ENCODE measurements around the gene SORCS2. TPM values are rescaled to one million over a fixed set of nuclear protein-coding genes. Genes with fewer than 3 reads are reported as not detected.

Gene SORCS2
- total and polyA plus RNA-seq, 4 donors: 0.05 to 8.4 (median 1.8) TPM

GRCh38 chr4:7291372-7292114 is 99.2 kb downstream of the SORCS2 start:
- Histone ChIP-seq H3K27me3 (ENCODE audit: control insufficient read depth in 1 of 2, insufficient read depth in 2 of 2, low read length in 1 of 2) (no peaks in the 10 kb centered on the region), H3K4me1 (ENCODE audit: control insufficient read depth in 1 of 2, insufficient read depth in 2 of 2, low read length in 2 of 2) (no peaks in the 10 kb centered on the region), H3K36me3 (ENCODE audit: control insufficient read depth in 1 of 2, insufficient read depth in 2 of 2, low read length in 1 of 2) (no peaks in the 10 kb centered on the region), H3K4me3 (ENCODE audit: low read length in 2 of 2) (no peak overlapping the region), H3K27ac (ENCODE audit: low read depth in 1 of 2, low read length in 2 of 2) (no peak overlapping the region), H3K9me3 (ENCODE audit: control insufficient read depth, low read length) (no peaks in the 10 kb centered on the region)
- no peak for ATAC-seq (ENCODE audit: low FRiP score)
- intact Hi-C loops (cut with DNase I): no loop called here
- peak; percentile 69 to 91 for DNase-seq
- WGBS, 2 donors: 24 to 40% methylated on average over 19 of the region's 19 CpGs

- Histone ChIP-seq H3K4me1 (ENCODE audit: control insufficient read depth in 1 of 2, insufficient read depth in 2 of 2, low read length in 2 of 2) (no peaks in the 10 kb centered on the region), H3K36me3 (ENCODE audit: control insufficient read depth in 1 of 2, insufficient read depth in 2 of 2, low read length in 1 of 2) (no peaks in the 10 kb centered on the region), H3K4me3 (ENCODE audit: low read length in 2 of 2) (no peak overlapping the region), H3K27ac (ENCODE audit: low read depth in 1 of 2, low read length in 2 of 2) (no peak overlapping the region), H3K9me3 (ENCODE audit: control insufficient read depth, low read length) (no peaks in the 10 kb centered on the region), H3K27me3 (ENCODE audit: control insufficient read depth in 1 of 2, insufficient read depth in 2 of 2, low read length in 1 of 2) (no peaks in the 10 kb centered on the region)
- ATAC-seq (ENCODE audit: low FRiP score) (no peak), DNase-seq (no peak)
- intact Hi-C loops (cut with DNase I): loop anchor here in 1 of 2 donors (2.0 kb wide), 1 partner anchor 101 kb away; the partner anchor contains the start of gene SORCS2
- WGBS, 2 donors: 89 to 90% methylated on average over 11 of the region's 11 CpGs
These were observed 101.4 kb downstream of the SORCS2 start for GRCh38 chr4:7293703-7294102.

DNA sequence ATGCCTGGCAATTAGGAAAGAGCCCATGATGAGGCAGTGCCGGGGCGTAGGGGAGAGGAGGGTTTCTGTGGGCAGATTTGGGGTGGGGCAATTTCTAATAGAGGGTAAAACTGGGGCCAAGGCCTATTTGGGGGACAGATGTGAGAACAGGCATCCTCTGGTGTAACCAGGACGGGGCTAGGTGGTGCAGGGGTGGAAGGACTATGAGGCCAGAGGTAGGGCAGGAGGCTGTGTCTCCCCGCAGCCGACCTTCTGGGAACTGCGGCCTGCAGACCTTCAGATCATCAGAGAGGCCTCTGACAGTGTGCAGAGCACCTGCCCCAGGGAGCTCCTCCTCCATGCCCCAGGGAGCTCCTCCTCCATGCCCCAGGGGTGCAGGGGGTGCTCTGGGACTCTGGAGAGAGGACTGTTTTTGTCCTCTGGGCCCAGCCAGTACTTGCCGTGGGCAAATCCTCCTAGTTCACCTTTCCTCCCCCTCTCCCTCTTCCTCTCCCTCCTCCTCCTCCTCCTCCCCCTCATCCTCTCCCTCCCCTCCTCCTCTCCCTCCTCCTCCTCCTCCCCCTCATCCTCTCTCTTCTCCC is 101.9 kb downstream of the SORCS2 start:
- ATAC-seq (ENCODE audit: low FRiP score): no peak
- no peaks in the 10 kb centered on the region for H3K4me1 ChIP-seq (ENCODE audit: control insufficient read depth in 1 of 2, insufficient read depth in 2 of 2, low read length in 2 of 2)
- no peak for DNase-seq
- H3K9me3 ChIP-seq (ENCODE audit: control insufficient read depth, low read length): no peaks in the 10 kb centered on the region
- WGBS, 2 donors: 87 to 91% methylated on average over 7 of the region's 7 CpGs
- no peaks in the 10 kb centered on the region for H3K27me3 ChIP-seq (ENCODE audit: control insufficient read depth in 1 of 2, insufficient read depth in 2 of 2, low read length in 1 of 2)
- H3K36me3 ChIP-seq (ENCODE audit: control insufficient read depth in 1 of 2, insufficient read depth in 2 of 2, low read length in 1 of 2): no peaks in the 10 kb centered on the region
- intact Hi-C loops (cut with DNase I): loop anchor here in 1 of 2 donors (2.0 kb wide), 1 partner anchor 101 kb away; the partner anchor contains the start of gene SORCS2
- no peak overlapping the region for H3K4me3 ChIP-seq (ENCODE audit: low read length in 2 of 2)
- no peak overlapping the region for H3K27ac ChIP-seq (ENCODE audit: low read depth in 1 of 2, low read length in 2 of 2)

GRCh38 chr4:7295197-7295910 is 103.0 kb downstream of the SORCS2 start:
- H3K27ac ChIP-seq (ENCODE audit: low read depth in 1 of 2, low read length in 2 of 2): no peak overlapping the region
- DNase-seq: peak in 1 of 2 donors; percentile 77
- 31 to 40% methylated on average over 21 to 22 of the region's 22 CpGs for WGBS, 2 donors
- no peaks in the 10 kb centered on the region for H3K4me1 ChIP-seq (ENCODE audit: control insufficient read depth in 1 of 2, insufficient read depth in 2 of 2, low read length in 2 of 2)
- H3K4me3 ChIP-seq (ENCODE audit: low read length in 2 of 2): no peak overlapping the region
- intact Hi-C loops (cut with DNase I): loop anchor here in 1 of 2 donors (2.0 kb wide), 1 partner anchor 103 kb away; the partner anchor contains the start of gene SORCS2
- H3K36me3 ChIP-seq (ENCODE audit: control insufficient read depth in 1 of 2, insufficient read depth in 2 of 2, low read length in 1 of 2): no peaks in the 10 kb centered on the region
- peak; percentile 16 for ATAC-seq (ENCODE audit: low FRiP score)
- no peaks in the 10 kb centered on the region for H3K9me3 ChIP-seq (ENCODE audit: control insufficient read depth, low read length)
- H3K27me3 ChIP-seq (ENCODE audit: control insufficient read depth in 1 of 2, insufficient read depth in 2 of 2, low read length in 1 of 2): no peaks in the 10 kb centered on the region

- Histone ChIP-seq H3K36me3 (ENCODE audit: control insufficient read depth in 1 of 2, insufficient read depth in 2 of 2, low read length in 1 of 2) (no peaks in the 10 kb centered on the region), H3K9me3 (ENCODE audit: control insufficient read depth, low read length) (no peaks in the 10 kb centered on the region), H3K4me3 (ENCODE audit: low read length in 2 of 2) (no peak overlapping the region), H3K27ac (ENCODE audit: low read depth in 1 of 2, low read length in 2 of 2) (no peak overlapping the region), H3K4me1 (ENCODE audit: control insufficient read depth in 1 of 2, insufficient read depth in 2 of 2, low read length in 2 of 2) (no peaks in the 10 kb centered on the region), H3K27me3 (ENCODE audit: control insufficient read depth in 1 of 2, insufficient read depth in 2 of 2, low read length in 1 of 2) (no peaks in the 10 kb centered on the region)
- intact Hi-C loops (cut with DNase I): loop anchor here (2.0 kb wide), 2 partner anchors 103 to 105 kb away; partner anchors contain the start of gene SORCS2 (in 1 of the 2)
- 59 to 60% methylated on average over 19 of the region's 19 CpGs for WGBS, 2 donors
- peak in 1 of 2 donors; percentile 82 for DNase-seq
- ATAC-seq (ENCODE audit: low FRiP score): peak; percentile 46
These were observed 103.7 kb downstream of the SORCS2 start for GRCh38 chr4:7295911-7296660.

DNA sequence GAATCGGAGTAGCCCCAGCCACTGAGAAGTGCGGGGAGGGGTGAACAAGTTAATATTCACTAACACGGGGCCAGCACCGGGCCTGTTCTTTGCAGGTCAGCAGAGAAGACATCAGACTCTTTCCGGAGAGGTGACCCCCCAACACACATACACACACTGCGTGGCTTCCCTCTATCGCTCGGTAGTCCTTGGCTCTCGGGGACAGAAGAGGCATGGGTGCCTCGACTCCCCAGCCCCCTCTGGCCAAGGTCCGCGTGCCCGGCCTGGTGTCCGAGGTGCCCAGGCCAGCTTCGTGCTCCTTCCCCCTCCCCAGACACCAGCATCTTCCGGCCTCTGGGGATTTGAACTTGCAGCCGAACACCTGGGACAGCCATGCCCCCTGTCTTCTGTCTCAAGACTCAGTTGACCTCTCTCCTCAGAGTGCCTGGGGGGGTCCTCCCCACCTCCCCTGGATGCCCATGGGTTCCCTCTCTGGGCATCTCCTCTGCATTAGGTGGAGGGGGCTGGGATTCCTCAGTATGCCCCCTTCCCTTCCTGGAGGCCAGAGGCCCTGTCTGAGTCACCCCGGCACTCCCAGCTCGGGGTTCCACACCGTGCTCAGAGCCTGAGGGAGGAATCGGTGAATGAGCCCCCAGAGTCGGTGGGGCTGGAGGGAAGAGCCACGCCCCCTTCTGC is 104.5 kb downstream of the SORCS2 start:
- 89 to 93% methylated on average over 22 to 23 of the region's 23 CpGs for WGBS, 2 donors
- ATAC-seq (ENCODE audit: low FRiP score): no peak
- Histone ChIP-seq H3K4me3 (ENCODE audit: low read length in 2 of 2) (no peak overlapping the region), H3K9me3 (ENCODE audit: control insufficient read depth, low read length) (no peaks in the 10 kb centered on the region), H3K27ac (ENCODE audit: low read depth in 1 of 2, low read length in 2 of 2) (no peak overlapping the region), H3K36me3 (ENCODE audit: control insufficient read depth in 1 of 2, insufficient read depth in 2 of 2, low read length in 1 of 2) (no peaks in the 10 kb centered on the region), H3K4me1 (ENCODE audit: control insufficient read depth in 1 of 2, insufficient read depth in 2 of 2, low read length in 2 of 2) (no peaks in the 10 kb centered on the region), H3K27me3 (ENCODE audit: control insufficient read depth in 1 of 2, insufficient read depth in 2 of 2, low read length in 1 of 2) (no peaks in the 10 kb centered on the region)
- intact Hi-C loops (cut with DNase I): loop anchor here in 1 of 2 donors (2.0 kb wide), 1 partner anchor 106 kb away; no protein-coding TSS in a partner anchor
- peak in 1 of 2 donors; percentile 69 for DNase-seq

DNA sequence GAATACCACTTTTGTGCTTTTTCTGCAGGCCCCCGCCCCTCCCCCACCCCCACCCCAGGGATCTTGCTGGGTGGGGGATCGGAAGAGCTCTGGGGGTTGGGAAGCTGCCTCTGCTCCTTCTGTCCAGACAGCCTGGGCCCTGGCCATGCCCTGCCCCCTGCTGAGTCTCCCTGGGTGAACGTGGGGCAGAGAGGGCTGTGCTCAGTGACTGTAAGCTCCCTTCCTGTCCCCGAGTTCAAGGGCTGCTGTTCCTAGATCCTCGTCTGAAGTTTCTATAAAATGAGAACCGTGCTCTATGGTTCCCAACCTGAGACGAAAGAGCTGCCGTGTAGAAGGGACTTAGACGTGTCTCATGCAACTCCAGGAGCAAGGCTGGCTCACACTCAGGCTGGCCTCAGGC is 105.0 kb downstream of the SORCS2 start:
- Histone ChIP-seq H3K27me3 (ENCODE audit: control insufficient read depth in 1 of 2, insufficient read depth in 2 of 2, low read length in 1 of 2) (no peaks in the 10 kb centered on the region), H3K36me3 (ENCODE audit: control insufficient read depth in 1 of 2, insufficient read depth in 2 of 2, low read length in 1 of 2) (no peaks in the 10 kb centered on the region), H3K9me3 (ENCODE audit: control insufficient read depth, low read length) (no peaks in the 10 kb centered on the region), H3K4me1 (ENCODE audit: control insufficient read depth in 1 of 2, insufficient read depth in 2 of 2, low read length in 2 of 2) (no peaks in the 10 kb centered on the region), H3K4me3 (ENCODE audit: low read length in 2 of 2) (no peak overlapping the region), H3K27ac (ENCODE audit: low read depth in 1 of 2, low read length in 2 of 2) (no peak overlapping the region)
- peak in 1 of 2 donors; percentile 24 for DNase-seq
- intact Hi-C loops (cut with DNase I): loop anchor here in 1 of 2 donors (2.0 kb wide), 1 partner anchor 107 kb away; no protein-coding TSS in a partner anchor
- ATAC-seq (ENCODE audit: low FRiP score): no peak
- 78 to 83% methylated on average over 9 of the region's 9 CpGs for WGBS, 2 donors

All from aorta (tissue), 5 donors.